SK-N-SH treated with all-trans-retinoic acid at 6 μM for 48 hours (cell line): ENCODE measurements around the gene MAPK7.

Experiments
- ATAC-seq: fragments of 200-7000 bp; cut with Tn5 transposase; 3 replicates; pipeline ENCODE4 v1.9.1; 2020; ENCODE audit warnings: mild to moderate bottlenecking, moderate library complexity
- ARNTL ChIP-seq: fragments of 450-650 bp; formaldehyde crosslinking; IDR thresholded peaks from 2 replicates; pipeline ENCODE4 v1.5.0; 2020; ENCODE audit warnings: low read depth, mild to moderate bottlenecking, moderate library complexity, borderline replicate concordance
- BACH2 ChIP-seq: fragments of 250-450 bp; sonication (Bioruptor Pico); IDR thresholded peaks from 2 replicates; pipeline ENCODE4 v1.9.0; 2021; ENCODE audit warnings: mild to moderate bottlenecking, borderline replicate concordance
- CREB5 ChIP-seq: fragments of 250-450 bp; sonication (Bioruptor Pico); IDR thresholded peaks from 2 replicates; pipeline ENCODE4 v1.5.1; 2020; ENCODE audit warnings: low read depth, mild to moderate bottlenecking, moderate library complexity
- CSRNP3 ChIP-seq: fragments of 250-450 bp; sonication (Bioruptor Pico); IDR thresholded peaks from 2 replicates; pipeline ENCODE4 v1.5.1; 2021; ENCODE audit warnings: mild to moderate bottlenecking, moderate library complexity
- GLIS3 ChIP-seq: fragments of 250-450 bp; sonication (Bioruptor Pico); IDR thresholded peaks from 2 replicates; pipeline ENCODE4 v1.5.0; 2020; ENCODE audit warnings: mild to moderate bottlenecking, moderate library complexity
- ISL1 ChIP-seq: fragments of 250-450 bp; sonication (Bioruptor Pico); IDR thresholded peaks from 2 replicates; pipeline ENCODE4 v2.1.2; 2022; ENCODE audit warnings: mild to moderate bottlenecking, moderate library complexity
- PATZ1 ChIP-seq: fragments of 250-450 bp; sonication (Bioruptor Pico); IDR thresholded peaks from 2 replicates; pipeline ENCODE4 v1.8.0; 2020; ENCODE audit warnings: mild to moderate bottlenecking, moderate library complexity, borderline replicate concordance
- POU6F1 ChIP-seq: fragments of 250-450 bp; sonication (Bioruptor Pico); IDR thresholded peaks from 2 replicates; pipeline ENCODE4 v1.8.0; 2021; ENCODE audit warnings: low read depth, mild to moderate bottlenecking, moderate library complexity, borderline replicate concordance
- RARB ChIP-seq: fragments of 250-450 bp; sonication (Bioruptor Pico); IDR thresholded peaks from 2 replicates; pipeline ENCODE4 v1.8.0; 2021; ENCODE audit warnings: mild to moderate bottlenecking, moderate library complexity
- TCF4 ChIP-seq: fragments of 250-450 bp; sonication (Bioruptor Pico); IDR thresholded peaks from 2 replicates; pipeline ENCODE4 v1.8.0; 2021; ENCODE audit warnings: mild to moderate bottlenecking, moderate library complexity, borderline replicate concordance
- TOX ChIP-seq: fragments of 250-450 bp; sonication (Bioruptor Pico); IDR thresholded peaks from 2 replicates; pipeline ENCODE4 v1.8.0; 2021; ENCODE audit warnings: mild to moderate bottlenecking, moderate library complexity, borderline replicate concordance
- ZFP3 ChIP-seq: fragments of 250-450 bp; sonication (Bioruptor Pico); IDR thresholded peaks from 2 replicates; pipeline ENCODE4 v1.5.0; 2020; ENCODE audit warnings: mild to moderate bottlenecking, moderate library complexity
- ZFP30 ChIP-seq: fragments of 450-650 bp; formaldehyde crosslinking; IDR thresholded peaks from 2 replicates; pipeline ENCODE4 v1.5.0; 2022; ENCODE audit warnings: mild to moderate bottlenecking, moderate library complexity
- ZNF70 ChIP-seq: fragments of 450-650 bp; formaldehyde crosslinking; IDR thresholded peaks from 2 replicates; pipeline ENCODE4 v1.5.0; 2020; ENCODE audit warnings: mild to moderate bottlenecking, moderate library complexity
- ZNF8 ChIP-seq: fragments of 450-650 bp; formaldehyde crosslinking; IDR thresholded peaks from 2 replicates; pipeline ENCODE4 v1.5.0; 2020; ENCODE audit warnings: mild to moderate bottlenecking, moderate library complexity
- TF ChIP-seq, protein P1 (sequence below): fragments of 250-450 bp; sonication (Bioruptor Pico); IDR thresholded peaks from 2 replicates; pipeline ENCODE4 v1.5.0; 2020; ENCODE audit warnings: mild to moderate bottlenecking, moderate library complexity

The MAPK7 gene

DNA sequence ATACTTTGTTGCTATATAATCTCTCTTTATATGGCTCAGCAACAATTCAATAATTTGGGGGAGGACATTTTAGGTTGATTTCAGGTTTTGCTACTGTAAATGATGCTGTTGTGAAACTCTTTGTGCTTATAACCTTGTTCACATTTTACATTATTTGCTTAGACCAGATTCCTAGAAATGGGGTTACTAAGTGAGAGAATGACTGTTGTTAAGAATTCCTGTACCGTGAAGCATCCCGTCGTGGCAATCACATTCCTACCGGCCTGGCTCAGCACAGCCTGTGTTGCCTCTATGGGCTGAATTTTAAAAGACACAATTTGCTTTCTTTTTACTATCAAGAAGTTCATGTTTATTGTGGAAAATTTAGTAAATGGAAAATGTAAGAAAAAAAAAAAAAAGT lies 47.2 kb upstream of the MAPK7 start:
- no peak for TF ChIP-seq RARB (CRISPR knock-in tag)
- no peak for TF ChIP-seq ZFP3 (CRISPR knock-in tag)
- no peak for TF ChIP-seq BACH2 (CRISPR knock-in tag)
- no peak for TF ChIP-seq CREB5 (CRISPR knock-in tag)
- TF ChIP-seq TCF4 (CRISPR knock-in tag) = no peak
- TF ChIP-seq POU6F1 (CRISPR knock-in tag) = no peak
- no peak for TF ChIP-seq PATZ1
- TF ChIP-seq CSRNP3 = no peak
- no peak for TF ChIP-seq ISL1 (CRISPR knock-in tag)
- TF ChIP-seq TOX = no peak
- TF ChIP-seq ARNTL (CRISPR knock-in tag) = no peak
- TF ChIP-seq ZNF8 (CRISPR knock-in tag) = no peak
- TF ChIP-seq ZNF70 (CRISPR knock-in tag) = no peak
- TF ChIP-seq ZFP30 (CRISPR knock-in tag) = no peak
- ATAC-seq = peak; percentile 79

- ATAC-seq = no peak
- TF ChIP-seq TCF4 (CRISPR knock-in tag) = no peak
- TF ChIP-seq CSRNP3 = no peak
- no peak for TF ChIP-seq GLIS3 (CRISPR knock-in tag)
- TF ChIP-seq, protein P1, sequence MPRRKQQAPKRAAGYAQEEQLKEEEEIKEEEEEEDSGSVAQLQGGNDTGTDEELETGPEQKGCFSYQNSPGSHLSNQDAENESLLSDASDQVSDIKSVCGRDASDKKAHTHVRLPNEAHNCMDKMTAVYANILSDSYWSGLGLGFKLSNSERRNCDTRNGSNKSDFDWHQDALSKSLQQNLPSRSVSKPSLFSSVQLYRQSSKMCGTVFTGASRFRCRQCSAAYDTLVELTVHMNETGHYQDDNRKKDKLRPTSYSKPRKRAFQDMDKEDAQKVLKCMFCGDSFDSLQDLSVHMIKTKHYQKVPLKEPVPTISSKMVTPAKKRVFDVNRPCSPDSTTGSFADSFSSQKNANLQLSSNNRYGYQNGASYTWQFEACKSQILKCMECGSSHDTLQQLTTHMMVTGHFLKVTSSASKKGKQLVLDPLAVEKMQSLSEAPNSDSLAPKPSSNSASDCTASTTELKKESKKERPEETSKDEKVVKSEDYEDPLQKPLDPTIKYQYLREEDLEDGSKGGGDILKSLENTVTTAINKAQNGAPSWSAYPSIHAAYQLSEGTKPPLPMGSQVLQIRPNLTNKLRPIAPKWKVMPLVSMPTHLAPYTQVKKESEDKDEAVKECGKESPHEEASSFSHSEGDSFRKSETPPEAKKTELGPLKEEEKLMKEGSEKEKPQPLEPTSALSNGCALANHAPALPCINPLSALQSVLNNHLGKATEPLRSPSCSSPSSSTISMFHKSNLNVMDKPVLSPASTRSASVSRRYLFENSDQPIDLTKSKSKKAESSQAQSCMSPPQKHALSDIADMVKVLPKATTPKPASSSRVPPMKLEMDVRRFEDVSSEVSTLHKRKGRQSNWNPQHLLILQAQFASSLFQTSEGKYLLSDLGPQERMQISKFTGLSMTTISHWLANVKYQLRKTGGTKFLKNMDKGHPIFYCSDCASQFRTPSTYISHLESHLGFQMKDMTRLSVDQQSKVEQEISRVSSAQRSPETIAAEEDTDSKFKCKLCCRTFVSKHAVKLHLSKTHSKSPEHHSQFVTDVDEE (CRISPR knock-in tag) = no peak
- TF ChIP-seq CREB5 (CRISPR knock-in tag) = no peak
Observed at GRCh38 chr17:19331543-19332245, 46.6 kb upstream of the MAPK7 start.
